Duodenal mucosa (tissue), 2 donors: Measurements from ENCODE around the gene AQP6.

ENCODE experiments used
- H3K27ac ChIP-seq: one replicate; pipeline ENCODE4 v1.7.0; 2013; ENCODE audit warnings: low read depth, low read length
- H3K27me3 ChIP-seq, 2 donors: one replicate each; pipeline ENCODE4 v1.7.0; 2013; ENCODE audit warnings: low read length in 2 of 2, control low read depth in 1 of 2; ENCODE audit not compliant: insufficient read depth in 2 of 2, control insufficient read depth in 1 of 2
- H3K36me3 ChIP-seq, 2 donors: one replicate each; pipeline ENCODE4 v1.7.0; 2013; ENCODE audit warnings: low read length in 2 of 2, control low read depth in 1 of 2; ENCODE audit not compliant: insufficient read depth in 2 of 2, control insufficient read depth in 1 of 2
- H3K4me1 ChIP-seq, 2 donors: one replicate each; pipeline ENCODE4 v1.7.0; 2013; ENCODE audit warnings: low read length in 2 of 2, control low read depth in 1 of 2; ENCODE audit not compliant: insufficient read depth in 2 of 2, control insufficient read depth in 1 of 2
- H3K4me3 ChIP-seq, 2 donors: one replicate each; pipeline ENCODE4 v1.7.0; 2013; ENCODE audit warnings: low read length in 2 of 2, low read depth in 1 of 2
- H3K9ac ChIP-seq, 2 donors: one replicate each; pipeline ENCODE4 v1.7.0; 2013; ENCODE audit warnings: low read length in 2 of 2, low read depth in 1 of 2
- H3K9me3 ChIP-seq, 2 donors: one replicate each; pipeline ENCODE4 v1.7.0; 2013; ENCODE audit warnings: low read length in 2 of 2, control low read depth in 1 of 2; ENCODE audit not compliant: control insufficient read depth in 1 of 2

Gene AQP6

GRCh38 chr12:49971141-49971540, 1.6 kb upstream of the AQP6 start:
- Histone ChIP-seq H3K4me3 (no peak overlapping the region), H3K27me3 (peaks cover 22 to 28% of the 10 kb centered on the region in 2 donors), H3K36me3 (no peaks in the 10 kb centered on the region), H3K9me3 (no peaks in the 10 kb centered on the region), H3K27ac (no peak overlapping the region), H3K9ac (no peak overlapping the region), H3K4me1 (peaks cover 16 to 29% of the 10 kb centered on the region in 2 donors)

- peaks cover 22 to 28% of the 10 kb centered on the region in 2 donors for H3K27me3 ChIP-seq
- peaks cover 15 to 27% of the 10 kb centered on the region in 2 donors for H3K4me1 ChIP-seq
Measured at GRCh38 chr12:49972129-49972528, 618 bp upstream of the AQP6 start.

GRCh38 chr12:49973361-49973830, 649 bp downstream of the AQP6 start:
- Histone ChIP-seq H3K36me3 (no peaks in the 10 kb centered on the region), H3K27ac (no peak overlapping the region), H3K27me3 (peaks cover 15 to 21% of the 10 kb centered on the region in 2 donors), H3K4me1 (peaks cover 9 to 18% of the 10 kb centered on the region in 2 donors), H3K4me3 (no peak overlapping the region), H3K9ac (no peak overlapping the region), H3K9me3 (no peaks in the 10 kb centered on the region)

More at GRCh38 chr12:49972129-49972528, 618 bp upstream of the AQP6 start:
- H3K9ac ChIP-seq: no peak overlapping the region
- no peak overlapping the region for H3K4me3 ChIP-seq
- H3K9me3 ChIP-seq: no peaks in the 10 kb centered on the region
- H3K36me3 ChIP-seq: no peaks in the 10 kb centered on the region
- no peak overlapping the region for H3K27ac ChIP-seq

- Histone ChIP-seq H3K9ac (no peak overlapping the region), H3K4me3 (no peak overlapping the region), H3K27me3 (peaks cover 11 to 16% of the 10 kb centered on the region in 2 donors)
Measured at GRCh38 chr12:49974231-49974675, 1.5 kb downstream of the AQP6 start.

GRCh38 chr12:49974677-49975317, 2.0 kb downstream of the AQP6 start:
- Histone ChIP-seq H3K4me3 (no peak overlapping the region), H3K36me3 (no peaks in the 10 kb centered on the region), H3K27ac (no peak overlapping the region), H3K4me1 (peaks cover 9 to 18% of the 10 kb centered on the region in 2 donors), H3K27me3 (peaks cover 6 to 11% of the 10 kb centered on the region in 2 donors), H3K9me3 (no peaks in the 10 kb centered on the region), H3K9ac (no peak overlapping the region)

More at GRCh38 chr12:49974231-49974675, 1.5 kb downstream of the AQP6 start:
- Histone ChIP-seq H3K9me3 (no peaks in the 10 kb centered on the region), H3K27ac (no peak overlapping the region), H3K36me3 (no peaks in the 10 kb centered on the region), H3K4me1 (peaks cover 9 to 18% of the 10 kb centered on the region in 2 donors)

GRCh38 chr12:49975318-49975761, 2.6 kb downstream of the AQP6 start:
- no peak overlapping the region for H3K27ac ChIP-seq
- H3K9me3 ChIP-seq: no peaks in the 10 kb centered on the region
- no peak overlapping the region for H3K9ac ChIP-seq
- H3K27me3 ChIP-seq: peaks cover under 1 to 5% of the 10 kb centered on the region in 2 donors
- no peaks in the 10 kb centered on the region for H3K36me3 ChIP-seq
- no peak overlapping the region for H3K4me3 ChIP-seq
- H3K4me1 ChIP-seq: peaks cover 9 to 18% of the 10 kb centered on the region in 2 donors

GRCh38 chr12:49976557-49976956, 3.8 kb downstream of the AQP6 start:
- Histone ChIP-seq H3K36me3 (no peaks in the 10 kb centered on the region), H3K9me3 (no peaks in the 10 kb centered on the region), H3K27ac (no peak overlapping the region), H3K4me1 (peaks cover 9 to 18% of the 10 kb centered on the region in 2 donors), H3K9ac (no peak overlapping the region), H3K4me3 (no peak overlapping the region), H3K27me3 (no peaks in the 10 kb centered on the region)

GRCh38 chr12:49978125-49978524, 5.4 kb downstream of the AQP6 start:
- H3K9me3 ChIP-seq: no peaks in the 10 kb centered on the region
- H3K27ac ChIP-seq: no peak overlapping the region
- H3K4me1 ChIP-seq: peaks cover 9 to 18% of the 10 kb centered on the region in 2 donors
- no peak overlapping the region for H3K9ac ChIP-seq
- no peak overlapping the region for H3K4me3 ChIP-seq
- no peaks in the 10 kb centered on the region for H3K27me3 ChIP-seq
- no peaks in the 10 kb centered on the region for H3K36me3 ChIP-seq

- Histone ChIP-seq H3K4me3 (no peak overlapping the region), H3K27ac (no peak overlapping the region), H3K27me3 (no peaks in the 10 kb centered on the region), H3K4me1 (peaks cover under 1 to 13% of the 10 kb centered on the region in 2 donors), H3K9ac (no peak overlapping the region), H3K9me3 (no peaks in the 10 kb centered on the region), H3K36me3 (no peaks in the 10 kb centered on the region)
Measured at GRCh38 chr12:49979016-49979586, 6.4 kb downstream of the AQP6 start.

GRCh38 chr12:49979791-49980190, 7.0 kb downstream of the AQP6 start:
- Histone ChIP-seq H3K27me3 (no peaks in the 10 kb centered on the region), H3K36me3 (no peaks in the 10 kb centered on the region), H3K27ac (no peak overlapping the region), H3K9ac (no peak overlapping the region), H3K9me3 (no peaks in the 10 kb centered on the region), H3K4me1 (peaks cover 0 to 12% of the 10 kb centered on the region in 2 donors), H3K4me3 (no peak overlapping the region)
